ENCODE measurements around the gene NBEA. TPM values are rescaled to one million over a fixed set of nuclear protein-coding genes. Genes with fewer than 3 reads are reported as not detected.
"Not testable (repeated sequence)": the region's sequence is repeated elsewhere in the genome, so short reads cannot be mapped to it uniquely, and the experiment has no call there.

The NBEA gene
- total RNA-seq, 2 donors from 2014 or later, result 15.2 to 15.9 TPM

DNA sequence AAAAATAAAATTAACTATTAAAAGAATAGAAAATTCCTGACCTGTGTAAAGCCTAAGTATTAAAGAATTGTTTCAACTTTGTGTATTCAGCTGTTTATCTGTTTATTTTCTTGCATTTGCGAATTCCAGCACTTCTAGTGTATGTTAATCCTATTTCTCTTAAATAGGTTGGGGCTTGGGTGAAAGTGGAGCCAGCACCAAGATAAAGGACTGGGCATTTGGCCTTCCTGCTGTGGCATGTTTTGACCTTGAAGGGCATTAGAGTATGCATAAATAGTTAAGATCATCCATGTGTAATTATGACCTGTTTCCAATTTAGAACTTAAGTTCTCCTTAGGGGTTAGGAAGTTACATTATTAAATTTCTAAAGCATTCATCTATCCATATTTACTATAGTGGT, 151.3 kb downstream of the NBEA start:
- Mint-ChIP-seq H3K9me3 (peaks cover under 1% of the 10 kb centered on the region), H3K27ac (no peak overlapping the region), H3K4me3 (no peak overlapping the region), H3K4me1 (peaks cover 10% of the 10 kb centered on the region), H3K27me3 (ENCODE audit: insufficient read depth) (peaks cover 12% of the 10 kb centered on the region), H3K36me3 (ENCODE audit: low read depth) (peaks cover 2% of the 10 kb centered on the region)
- Histone ChIP-seq H3K4me1 (ENCODE audit: control insufficient read depth, insufficient read depth, low read length) (peaks cover 4% of the 10 kb centered on the region), H3K9me3 (ENCODE audit: control insufficient read depth, low read length) (no peaks in the 10 kb centered on the region), H3K27ac (ENCODE audit: low read depth, low read length) (no peak overlapping the region), H3K27me3 (ENCODE audit: control insufficient read depth, insufficient read depth, low read length, poor library complexity, severe bottlenecking) (peaks cover 6% of the 10 kb centered on the region), H3K9ac (ENCODE audit: extremely low read depth, low read length, poor library complexity, severe bottlenecking) (no peak overlapping the region), H3K4me3 (ENCODE audit: low read length) (no peak overlapping the region), H3K36me3 (ENCODE audit: control insufficient read depth, insufficient read depth, low read length) (no peaks in the 10 kb centered on the region)
- TF ChIP-seq, protein P1, sequence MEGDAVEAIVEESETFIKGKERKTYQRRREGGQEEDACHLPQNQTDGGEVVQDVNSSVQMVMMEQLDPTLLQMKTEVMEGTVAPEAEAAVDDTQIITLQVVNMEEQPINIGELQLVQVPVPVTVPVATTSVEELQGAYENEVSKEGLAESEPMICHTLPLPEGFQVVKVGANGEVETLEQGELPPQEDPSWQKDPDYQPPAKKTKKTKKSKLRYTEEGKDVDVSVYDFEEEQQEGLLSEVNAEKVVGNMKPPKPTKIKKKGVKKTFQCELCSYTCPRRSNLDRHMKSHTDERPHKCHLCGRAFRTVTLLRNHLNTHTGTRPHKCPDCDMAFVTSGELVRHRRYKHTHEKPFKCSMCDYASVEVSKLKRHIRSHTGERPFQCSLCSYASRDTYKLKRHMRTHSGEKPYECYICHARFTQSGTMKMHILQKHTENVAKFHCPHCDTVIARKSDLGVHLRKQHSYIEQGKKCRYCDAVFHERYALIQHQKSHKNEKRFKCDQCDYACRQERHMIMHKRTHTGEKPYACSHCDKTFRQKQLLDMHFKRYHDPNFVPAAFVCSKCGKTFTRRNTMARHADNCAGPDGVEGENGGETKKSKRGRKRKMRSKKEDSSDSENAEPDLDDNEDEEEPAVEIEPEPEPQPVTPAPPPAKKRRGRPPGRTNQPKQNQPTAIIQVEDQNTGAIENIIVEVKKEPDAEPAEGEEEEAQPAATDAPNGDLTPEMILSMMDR (conservative IDR thresholded peaks at IDR 0.05), result no peak
- no peak for DNase-seq
- 93% methylated on average over 1 of the region's 1 CpG; no CpG with 5 or more reads in 1 of the 2 experiments for WGBS, 2 experiments (ENCODE audit: insufficient coverage in 1 of 2, insufficient read length in 1 of 2)

DNA sequence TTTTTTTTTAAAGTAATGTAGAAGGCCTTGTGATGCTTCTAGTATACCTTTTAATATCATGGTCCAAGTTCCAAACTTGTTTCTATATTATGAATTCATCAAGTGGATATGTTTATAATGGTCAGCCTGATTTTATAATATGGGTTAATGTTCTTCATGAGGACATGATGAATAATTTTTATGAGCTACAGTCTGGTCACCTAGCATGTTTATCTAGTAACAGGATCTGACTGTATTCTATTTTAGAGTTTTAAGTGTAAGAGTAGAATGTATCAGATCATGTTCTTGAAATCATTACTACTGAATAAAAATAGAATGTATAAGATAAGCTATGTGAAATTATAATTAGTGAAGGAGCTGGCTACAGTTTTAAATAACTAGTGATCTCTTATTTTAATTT, 164.7 kb downstream of the NBEA start:
- H3K36me3 ChIP-seq (ENCODE audit: control insufficient read depth, insufficient read depth, low read length); H3K9me3 Mint-ChIP-seq; H3K36me3 Mint-ChIP-seq (ENCODE audit: low read depth); H3K4me3 ChIP-seq (ENCODE audit: low read length); H3K9ac ChIP-seq (ENCODE audit: extremely low read depth, low read length, poor library complexity, severe bottlenecking); H3K4me1 Mint-ChIP-seq; H3K27me3 ChIP-seq (ENCODE audit: control insufficient read depth, insufficient read depth, low read length, poor library complexity, severe bottlenecking); H3K4me1 ChIP-seq (ENCODE audit: control insufficient read depth, insufficient read depth, low read length); DNase-seq; H3K27me3 Mint-ChIP-seq (ENCODE audit: insufficient read depth); H3K4me3 Mint-ChIP-seq; H3K9me3 ChIP-seq (ENCODE audit: control insufficient read depth, low read length); H3K27ac Mint-ChIP-seq; H3K27ac ChIP-seq (ENCODE audit: low read depth, low read length): not testable (repeated sequence)

DNA sequence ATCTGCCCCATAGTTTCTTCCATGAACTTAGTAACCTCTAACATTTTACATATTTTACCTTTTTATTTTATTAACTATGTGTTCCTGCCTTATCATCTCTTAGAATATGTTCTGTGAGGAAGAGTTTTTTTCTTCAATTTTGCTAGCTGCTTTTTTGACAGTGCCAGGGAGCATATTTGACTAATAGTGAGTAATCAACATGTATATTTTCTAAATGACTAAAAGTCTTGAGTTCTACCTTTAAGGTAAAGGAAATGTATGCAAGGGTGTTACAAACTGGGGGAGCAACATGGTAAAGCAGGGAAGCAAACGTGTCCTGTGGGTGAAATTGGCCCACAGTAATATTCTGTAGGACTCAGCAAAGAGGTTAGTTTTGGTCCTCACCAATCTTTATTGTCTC, 165.5 kb downstream of the NBEA start:
- Histone ChIP-seq H3K9ac (ENCODE audit: extremely low read depth, low read length, poor library complexity, severe bottlenecking) (no peak overlapping the region), H3K4me1 (ENCODE audit: control insufficient read depth, insufficient read depth, low read length) (no peaks in the 10 kb centered on the region), H3K27ac (ENCODE audit: low read depth, low read length) (no peak overlapping the region), H3K9me3 (ENCODE audit: control insufficient read depth, low read length) (no peaks in the 10 kb centered on the region), H3K27me3 (ENCODE audit: control insufficient read depth, insufficient read depth, low read length, poor library complexity, severe bottlenecking) (no peaks in the 10 kb centered on the region), H3K4me3 (ENCODE audit: low read length) (no peak overlapping the region), H3K36me3 (ENCODE audit: control insufficient read depth, insufficient read depth, low read length) (no peaks in the 10 kb centered on the region)
- H3K4me3 Mint-ChIP-seq, result no peak overlapping the region
- no peak for DNase-seq
- TF ChIP-seq, protein P1 (conservative IDR thresholded peaks at IDR 0.05), result no peak
- no peaks in the 10 kb centered on the region for H3K36me3 Mint-ChIP-seq (ENCODE audit: low read depth)
- no peaks in the 10 kb centered on the region for H3K9me3 Mint-ChIP-seq
- WGBS, 2 experiments (ENCODE audit: insufficient coverage in 1 of 2, insufficient read length in 1 of 2), result 71 to 100% methylated on average over 1 of the region's 1 CpG
- H3K27me3 Mint-ChIP-seq (ENCODE audit: insufficient read depth), result no peaks in the 10 kb centered on the region
- no peaks in the 10 kb centered on the region for H3K4me1 Mint-ChIP-seq
- H3K27ac Mint-ChIP-seq, result no peak overlapping the region

DNA sequence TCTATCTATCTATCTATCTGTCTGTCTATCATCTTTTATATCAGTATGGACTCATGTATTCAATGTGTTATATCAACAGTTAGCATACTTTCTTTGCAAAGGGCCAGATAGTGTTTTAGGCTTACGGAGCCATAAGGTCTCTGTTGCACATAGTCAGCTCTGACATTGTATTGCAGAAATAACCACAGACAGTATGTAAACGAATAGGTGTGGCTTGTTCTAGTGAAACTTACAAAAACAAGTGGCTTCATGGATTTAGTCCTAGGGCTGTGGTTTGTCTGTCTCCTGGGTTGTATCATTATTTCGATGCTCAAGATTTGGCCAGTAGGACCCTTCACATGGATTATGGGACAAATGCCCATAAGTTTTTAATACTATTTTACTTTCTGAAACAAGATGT, 171.5 kb downstream of the NBEA start:
- H3K27me3 Mint-ChIP-seq (ENCODE audit: insufficient read depth); H3K36me3 Mint-ChIP-seq (ENCODE audit: low read depth); H3K9ac ChIP-seq (ENCODE audit: extremely low read depth, low read length, poor library complexity, severe bottlenecking); H3K27ac ChIP-seq (ENCODE audit: low read depth, low read length); DNase-seq; H3K9me3 ChIP-seq (ENCODE audit: control insufficient read depth, low read length); H3K4me1 Mint-ChIP-seq; H3K4me3 Mint-ChIP-seq; H3K36me3 ChIP-seq (ENCODE audit: control insufficient read depth, insufficient read depth, low read length); H3K27me3 ChIP-seq (ENCODE audit: control insufficient read depth, insufficient read depth, low read length, poor library complexity, severe bottlenecking); H3K4me3 ChIP-seq (ENCODE audit: low read length); H3K9me3 Mint-ChIP-seq; H3K27ac Mint-ChIP-seq; H3K4me1 ChIP-seq (ENCODE audit: control insufficient read depth, insufficient read depth, low read length): not testable (repeated sequence)
- 92 to 100% methylated on average over 2 to 3 of the region's 3 CpGs for whole genome bisulfite sequencing, 2 experiments (ENCODE audit: insufficient coverage in 1 of 2, insufficient read length in 1 of 2)
